Mesodermal cell (in vitro differentiated cells): Measurements from ENCODE around the gene IGSF21.

Experiments
- H3K27ac ChIP-seq: 2 replicates; pipeline ENCODE4 v1.7.0; 2013; ENCODE audit warnings: mild to moderate bottlenecking, low read depth, low read length, moderate library complexity; ENCODE audit not compliant: severe bottlenecking
- H3K36me3 ChIP-seq: 2 replicates; pipeline ENCODE4 v1.7.1; 2013; ENCODE audit warnings: mild to moderate bottlenecking, low read length, moderate library complexity; ENCODE audit not compliant: control insufficient read depth, insufficient read depth
- H3K4me1 ChIP-seq: one replicate; pipeline ENCODE4 v1.7.1; 2013; ENCODE audit warnings: mild to moderate bottlenecking, low read length; ENCODE audit not compliant: insufficient read depth, control insufficient read depth, poor library complexity, severe bottlenecking
- H3K4me3 ChIP-seq: 2 replicates; pipeline ENCODE4 v1.7.0; 2013; ENCODE audit warnings: low read length, control low read depth, mild to moderate bottlenecking; ENCODE audit not compliant: insufficient read depth, poor library complexity, severe bottlenecking; ENCODE audit errors: extremely low read depth
- H3K9me3 ChIP-seq: 2 replicates; pipeline ENCODE4 v1.7.1; 2013; ENCODE audit warnings: mild to moderate bottlenecking, low read length, moderate library complexity; ENCODE audit not compliant: control insufficient read depth
- WGBS, 2 experiments: methylation state at CpG; one replicate each; pipeline ENCODE4 v1.1.5; 2013; ENCODE audit warnings: missing lambda C conversion rate in 2 of 2; ENCODE audit not compliant: insufficient coverage in 2 of 2; 5-methylcytosine and 5-hydroxymethylcytosine counted together

The IGSF21 gene

DNA sequence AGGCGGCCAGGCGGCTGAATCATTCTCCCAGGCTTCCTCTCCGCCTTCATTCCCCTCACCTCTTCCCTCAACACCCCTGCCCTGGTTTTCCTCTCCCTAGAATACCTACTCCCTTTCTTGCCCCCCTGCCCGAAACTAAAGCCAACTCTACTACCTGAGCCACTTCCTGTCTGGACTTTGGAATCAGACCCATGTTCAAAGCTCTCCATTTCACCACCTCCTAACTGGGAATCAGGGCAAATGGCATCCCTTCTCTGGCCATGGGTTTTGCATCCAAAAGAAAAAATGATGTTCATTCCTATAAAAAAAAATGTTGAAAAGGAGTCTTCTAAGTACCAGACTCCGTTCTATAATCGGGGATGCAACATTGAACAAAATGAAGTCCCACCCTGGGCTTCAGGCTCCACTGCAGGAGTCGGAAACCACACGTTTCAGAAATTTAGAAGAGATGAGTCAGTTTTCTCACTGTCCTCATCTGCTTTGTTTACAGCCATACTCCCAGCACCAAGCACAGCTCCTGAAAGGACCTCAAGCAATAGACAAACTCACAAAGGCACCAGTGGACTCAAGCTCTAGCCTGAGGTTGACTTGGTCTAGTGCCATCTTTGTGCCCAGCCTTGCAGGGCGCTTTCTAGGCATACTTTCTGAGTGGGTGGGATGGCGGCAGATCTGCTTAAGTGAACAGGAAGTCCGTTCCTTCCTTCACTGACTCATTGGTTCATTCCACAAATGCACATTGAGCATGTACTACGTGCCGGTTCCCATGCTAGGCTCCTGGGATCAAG is 176.2 kb downstream of the IGSF21 start:
- Histone ChIP-seq H3K4me3 (no peak overlapping the region), H3K9me3 (no peaks in the 10 kb centered on the region), H3K4me1 (no peaks in the 10 kb centered on the region), H3K36me3 (no peaks in the 10 kb centered on the region), H3K27ac (no peak overlapping the region)
- WGBS, 2 experiments, result 67 to 91% methylated on average over 8 to 10 of the region's 13 CpGs

- no peak overlapping the region for H3K4me3 ChIP-seq
- WGBS, 2 experiments, result 69 to 77% methylated on average over 6 of the region's 11 CpGs
- H3K4me1 ChIP-seq, result no peaks in the 10 kb centered on the region
- no peaks in the 10 kb centered on the region for H3K36me3 ChIP-seq
- no peaks in the 10 kb centered on the region for H3K9me3 ChIP-seq
- no peak overlapping the region for H3K27ac ChIP-seq
Observed at GRCh38 chr1:18284805-18285537, 177.4 kb downstream of the IGSF21 start.

- H3K4me1 ChIP-seq, result no peaks in the 10 kb centered on the region
- 89 to 95% methylated on average over 6 to 7 of the region's 7 CpGs for WGBS, 2 experiments
- H3K9me3 ChIP-seq, result no peaks in the 10 kb centered on the region
- no peak overlapping the region for H3K4me3 ChIP-seq
- no peak overlapping the region for H3K27ac ChIP-seq
- no peaks in the 10 kb centered on the region for H3K36me3 ChIP-seq
Observed at GRCh38 chr1:18285538-18285924, 177.9 kb downstream of the IGSF21 start.

GRCh38 chr1:18288722-18289121 is 181.1 kb downstream of the IGSF21 start:
- no peak overlapping the region for H3K27ac ChIP-seq

DNA sequence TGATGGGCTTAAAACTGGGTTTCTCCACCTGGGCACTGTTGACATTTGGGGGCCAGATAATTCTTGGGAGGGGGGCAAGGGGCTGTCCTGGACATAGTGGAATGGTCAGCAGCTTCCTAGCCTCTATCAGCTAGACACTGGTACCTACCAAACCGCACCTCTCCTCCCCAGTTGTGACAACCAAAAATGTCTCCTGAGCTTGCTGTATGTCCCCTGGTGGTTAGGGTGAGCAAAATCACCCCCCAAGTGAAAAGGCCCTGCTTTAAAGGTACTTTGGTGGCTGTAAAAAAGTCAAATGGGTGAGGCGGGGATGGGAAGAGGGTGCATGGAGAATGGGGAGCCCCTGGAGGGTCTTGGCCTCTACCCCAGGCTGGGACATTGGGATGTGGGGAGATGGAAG is 182.0 kb downstream of the IGSF21 start:
- no peak overlapping the region for H3K27ac ChIP-seq
- WGBS, 2 experiments, result no CpG with 5 or more reads among the region's 2 CpGs
- H3K4me1 ChIP-seq, result no peaks in the 10 kb centered on the region
- H3K4me3 ChIP-seq, result no peak overlapping the region
- no peaks in the 10 kb centered on the region for H3K9me3 ChIP-seq
- H3K36me3 ChIP-seq, result no peaks in the 10 kb centered on the region

More at GRCh38 chr1:18288722-18289121, 181.1 kb downstream of the IGSF21 start:
- Histone ChIP-seq H3K4me1 (no peaks in the 10 kb centered on the region), H3K9me3 (no peaks in the 10 kb centered on the region), H3K36me3 (no peaks in the 10 kb centered on the region), H3K4me3 (no peak overlapping the region)
- WGBS, 2 experiments, result 93 to 95% methylated on average over 3 to 6 of the region's 7 CpGs

DNA sequence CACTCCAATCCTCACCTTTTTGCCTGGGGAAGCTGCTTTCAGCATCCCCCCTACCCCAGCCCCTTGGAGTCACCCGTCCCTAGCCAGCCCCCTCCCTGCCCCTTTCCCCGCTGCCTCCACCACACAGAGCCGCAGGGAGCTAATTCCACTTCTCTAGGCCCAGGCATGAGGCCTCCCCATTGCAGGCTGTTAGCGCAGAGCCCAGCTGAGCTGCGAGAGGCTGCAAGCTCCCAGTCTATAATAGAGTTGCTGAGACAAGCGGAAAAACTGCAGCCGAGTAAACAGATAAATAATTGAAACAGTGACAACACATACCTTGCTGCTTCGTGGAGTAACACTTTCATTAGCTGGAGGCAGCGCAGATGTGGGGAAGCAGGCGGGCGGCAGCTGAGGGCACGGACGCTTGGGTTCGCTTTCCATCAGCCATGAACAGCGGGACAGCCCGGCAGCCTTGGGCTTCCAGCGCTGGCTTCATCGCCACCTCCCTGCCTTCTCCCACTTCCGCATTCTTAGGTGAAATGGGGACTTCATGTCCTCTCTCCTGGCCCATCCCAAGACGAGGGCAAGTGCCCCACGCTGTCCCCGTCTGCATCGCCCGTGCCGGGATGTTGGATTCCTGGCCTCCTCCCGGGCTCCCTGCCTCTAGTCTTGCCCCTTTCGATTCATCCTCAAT is 183.3 kb downstream of the IGSF21 start:
- Histone ChIP-seq H3K4me3 (no peak overlapping the region), H3K27ac (no peak overlapping the region), H3K4me1 (no peaks in the 10 kb centered on the region), H3K9me3 (no peaks in the 10 kb centered on the region), H3K36me3 (no peaks in the 10 kb centered on the region)
- 81 to 87% methylated on average over 19 to 23 of the region's 27 CpGs for WGBS, 2 experiments

- no peaks in the 10 kb centered on the region for H3K4me1 ChIP-seq
- WGBS, 2 experiments, result 89 to 91% methylated on average over 5 to 6 of the region's 7 CpGs
- H3K4me3 ChIP-seq, result no peak overlapping the region
- H3K36me3 ChIP-seq, result no peaks in the 10 kb centered on the region
- no peaks in the 10 kb centered on the region for H3K9me3 ChIP-seq
- no peak overlapping the region for H3K27ac ChIP-seq
Observed at GRCh38 chr1:18292531-18292930, 184.9 kb downstream of the IGSF21 start.

GRCh38 chr1:18293291-18293690 is 185.7 kb downstream of the IGSF21 start:
- WGBS, 2 experiments, result no CpG with 5 or more reads among the region's 6 CpGs
- H3K4me1 ChIP-seq, result peaks cover 2% of the 10 kb centered on the region

GRCh38 chr1:18294437-18295176 is 187.0 kb downstream of the IGSF21 start:
- H3K4me1 ChIP-seq, result peaks cover 4% of the 10 kb centered on the region
- no peak overlapping the region for H3K27ac ChIP-seq
- no peaks in the 10 kb centered on the region for H3K9me3 ChIP-seq
- no peak overlapping the region for H3K4me3 ChIP-seq
- WGBS, 2 experiments, result 34 to 35% methylated on average over 5 to 6 of the region's 16 CpGs
- H3K36me3 ChIP-seq, result no peaks in the 10 kb centered on the region

More at GRCh38 chr1:18293291-18293690, 185.7 kb downstream of the IGSF21 start:
- Histone ChIP-seq H3K9me3 (no peaks in the 10 kb centered on the region), H3K27ac (no peak overlapping the region), H3K4me3 (no peak overlapping the region), H3K36me3 (no peaks in the 10 kb centered on the region)

DNA sequence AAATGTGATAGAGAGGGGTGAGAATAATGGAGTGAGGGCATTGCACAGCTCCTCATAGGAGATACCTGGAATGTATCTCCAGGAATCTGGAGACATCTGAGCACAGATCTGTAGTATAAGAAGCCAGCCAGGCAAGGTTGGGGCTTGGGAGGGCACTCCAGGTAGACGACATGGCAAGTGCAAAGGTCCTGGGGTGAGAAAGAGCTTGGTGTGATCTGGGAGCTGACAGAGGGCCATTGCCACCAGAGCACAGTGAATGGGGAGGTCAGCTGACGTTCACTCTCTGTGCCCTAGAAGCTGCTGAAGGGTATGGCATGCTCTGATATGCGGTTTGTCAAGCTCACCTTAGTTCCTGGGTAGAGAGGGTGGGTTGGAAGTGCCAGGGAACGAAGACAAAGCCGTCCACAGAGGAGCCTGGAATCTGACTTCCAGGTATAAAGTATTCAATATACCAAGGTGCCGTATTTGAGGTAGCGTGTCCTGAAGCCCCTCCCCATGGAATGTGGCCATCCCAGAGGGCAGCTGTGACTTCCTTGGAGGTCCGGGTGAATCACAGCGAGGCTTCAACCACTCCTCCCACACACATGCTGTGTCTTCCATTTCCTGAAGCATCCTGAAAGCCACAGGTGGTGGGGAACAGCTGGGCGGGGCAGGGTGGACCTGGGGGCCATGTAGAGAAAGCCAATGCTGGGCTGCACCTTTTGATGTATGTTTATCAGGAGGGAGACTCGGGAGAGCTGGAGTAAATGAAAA is 190.5 kb downstream of the IGSF21 start:
- WGBS, 2 experiments, result 41 to 45% methylated on average over 7 to 9 of the region's 11 CpGs
- Histone ChIP-seq H3K27ac (no peak overlapping the region), H3K4me1 (peaks cover 4% of the 10 kb centered on the region), H3K9me3 (no peaks in the 10 kb centered on the region), H3K4me3 (no peak overlapping the region), H3K36me3 (no peaks in the 10 kb centered on the region)
